Liver (tissue), 9 donors: ENCODE measurements around the gene PRKN. TPM values are rescaled to one million over a fixed set of nuclear protein-coding genes. Genes with fewer than 3 reads are reported as not detected.

Source experiments
- DNase-seq: peaks from one replicate; pipeline ENCODE4 v3.0.0-alpha.2; 2017; ENCODE audit warnings: low spot score
- H3K27ac ChIP-seq, 2 donors: one replicate each; pipeline ENCODE4 v1.7.0; 2013; ENCODE audit warnings: inconsistent platforms in 2 of 2, low read length in 2 of 2, control low read depth in 1 of 2, low read depth in 1 of 2, mild to moderate bottlenecking in 1 of 2
- H3K27me3 ChIP-seq, 4 donors: one replicate each; pipeline versions ENCODE4 v1.6.1 to v1.7.0; 2013; ENCODE audit warnings: low read length in 3 of 4, inconsistent platforms in 1 of 4, mild to moderate bottlenecking in 1 of 4, moderate library complexity in 1 of 4; ENCODE audit not compliant: control insufficient read depth in 4 of 4, insufficient read depth in 4 of 4
- H3K36me3 ChIP-seq, 4 donors: one replicate each; pipeline versions ENCODE4 v1.6.1 to v1.7.0; 2013; ENCODE audit warnings: low read length in 3 of 4, mild to moderate bottlenecking in 3 of 4, low read depth in 1 of 4, moderate library complexity in 1 of 4; ENCODE audit not compliant: control insufficient read depth in 4 of 4, insufficient read depth in 3 of 4
- H3K4me1 ChIP-seq, 4 donors: one replicate each; pipeline versions ENCODE4 v1.6.1 to v1.7.0; 2013; ENCODE audit warnings: low read length in 3 of 4, mild to moderate bottlenecking in 3 of 4, moderate library complexity in 1 of 4; ENCODE audit not compliant: control insufficient read depth in 4 of 4, insufficient read depth in 4 of 4
- H3K4me3 ChIP-seq, 3 donors: one replicate each; pipeline versions ENCODE4 v1.6.1 to v1.7.0; 2013; ENCODE audit warnings: low read length in 3 of 3, control low read depth in 1 of 3, low read depth in 1 of 3, mild to moderate bottlenecking in 1 of 3
- H3K9ac ChIP-seq, 2 donors: one replicate each; pipeline ENCODE4 v1.7.0; 2013; ENCODE audit warnings: low read length in 2 of 2, mild to moderate bottlenecking in 2 of 2, moderate library complexity in 2 of 2, control low read depth in 1 of 2, low read depth in 1 of 2
- H3K9me3 ChIP-seq, 4 donors: one replicate each; pipeline versions ENCODE4 v1.6.1 to v1.7.0; 2013; ENCODE audit warnings: low read length in 3 of 4; ENCODE audit not compliant: control insufficient read depth in 4 of 4
- EGR1 ChIP-seq, 2 donors: IDR thresholded peaks; 2 replicates each; pipeline ENCODE4 v1.6.1; 2016 to 2018; ENCODE audit warnings: antibody characterized with exemption in 2 of 2, low read depth in 2 of 2
- FOXA1 ChIP-seq: IDR thresholded peaks from 2 replicates; pipeline ENCODE4 v1.6.1; 2016; ENCODE audit warnings: antibody characterized with exemption
- GABPA ChIP-seq, 2 donors: IDR thresholded peaks in 1 of 2; conservative IDR thresholded peaks in 1 of 2; 2 replicates each; pipeline ENCODE4 v1.6.1; 2016; ENCODE audit warnings: antibody characterized with exemption in 2 of 2, mild to moderate bottlenecking in 1 of 2, moderate library complexity in 1 of 2
- HNF4A ChIP-seq, 2 donors: conservative IDR thresholded peaks; 2 replicates each; pipeline ENCODE4 v1.6.1; 2016; ENCODE audit warnings: antibody characterized with exemption in 2 of 2, mild to moderate bottlenecking in 2 of 2
- HNF4G ChIP-seq: IDR thresholded peaks from 2 replicates; pipeline ENCODE4 v1.6.1; 2016; ENCODE audit warnings: antibody characterized with exemption
- JUND ChIP-seq, 2 donors: IDR thresholded peaks; 2 replicates each; pipeline ENCODE4 v1.6.1; 2016; ENCODE audit warnings: antibody characterized with exemption in 2 of 2
- NR2F2 ChIP-seq: IDR thresholded peaks from 2 replicates; pipeline ENCODE4 v1.6.1; 2016; ENCODE audit warnings: antibody characterized with exemption
- RAD21 ChIP-seq, 2 donors: IDR thresholded peaks; 2 replicates each; pipeline ENCODE4 v1.6.1; 2016; ENCODE audit warnings: antibody characterized with exemption in 2 of 2, mild to moderate bottlenecking in 2 of 2
- RXRA ChIP-seq, 2 donors: IDR thresholded peaks; 2 replicates each; pipeline ENCODE4 v1.6.1; 2017 to 2018; ENCODE audit warnings: antibody characterized with exemption in 2 of 2, mild to moderate bottlenecking in 1 of 2
- SP1 ChIP-seq: IDR thresholded peaks from 2 replicates; pipeline ENCODE4 v1.6.1; 2018; ENCODE audit warnings: antibody characterized with exemption, mild to moderate bottlenecking
- TAF1 ChIP-seq: conservative IDR thresholded peaks from 2 replicates; pipeline ENCODE4 v1.6.1; 2016; ENCODE audit warnings: antibody characterized with exemption, mild to moderate bottlenecking
- YY1 ChIP-seq: IDR thresholded peaks from 2 replicates; pipeline ENCODE4 v1.6.1; 2016; ENCODE audit warnings: antibody characterized with exemption, mild to moderate bottlenecking
- ZBTB33 ChIP-seq: IDR thresholded peaks from 2 replicates; pipeline ENCODE4 v1.6.1; 2016; ENCODE audit warnings: antibody characterized with exemption
- WGBS: extraction: QIAGEN DNeasy Blood & Tissue Kit; methylation state at CpG from one replicate; pipeline ENCODE4 v1.1.7; 2013; 5-methylcytosine and 5-hydroxymethylcytosine counted together
- polyA plus RNA-seq, 2 donors: library from polyadenylated mRNA; stranded (reverse) in 1 of 2; unstranded in 1 of 2; fragments of 200-250 nt in 1 of 2; fragments of >200 nt in 1 of 2; fragmentation: Nextera tagmentation in 1 of 2; extraction: Ambion mirVana in 1 of 2; gene quantifications; one replicate each; pipeline versions ENCODE4 v1.2.1 to v1.2.3, GENCODE V29; 2013 to 2015
- total RNA-seq, 2 donors: library from RNA; depleted of rRNA; stranded (reverse); fragments of >200 nt; gene quantifications; one replicate each; pipeline ENCODE4 v1.2.3, GENCODE V29; 2014
- TF ChIP-seq, protein P1 (sequence below): fragments of 150-350 bp; IDR thresholded peaks from 2 replicates; pipeline ENCODE4 v1.5.1; 2017; ENCODE audit warnings: improper control_type of control experiment, low read depth, low read length; ENCODE audit not compliant: missing input control
- TF ChIP-seq, protein P2 (sequence below): IDR thresholded peaks from 2 replicates; pipeline ENCODE4 v1.6.1; 2016; ENCODE audit warnings: antibody characterized with exemption
- donor health status: healthy.
- donor health status: healthy.
- donor health status: healthy.
- donor health status: healthy.
- donor health status: healthy.

Gene PRKN
- total and polyA plus RNA-seq, 4 donors, result 0.47 to 4.1 (median 3.2) TPM

DNA sequence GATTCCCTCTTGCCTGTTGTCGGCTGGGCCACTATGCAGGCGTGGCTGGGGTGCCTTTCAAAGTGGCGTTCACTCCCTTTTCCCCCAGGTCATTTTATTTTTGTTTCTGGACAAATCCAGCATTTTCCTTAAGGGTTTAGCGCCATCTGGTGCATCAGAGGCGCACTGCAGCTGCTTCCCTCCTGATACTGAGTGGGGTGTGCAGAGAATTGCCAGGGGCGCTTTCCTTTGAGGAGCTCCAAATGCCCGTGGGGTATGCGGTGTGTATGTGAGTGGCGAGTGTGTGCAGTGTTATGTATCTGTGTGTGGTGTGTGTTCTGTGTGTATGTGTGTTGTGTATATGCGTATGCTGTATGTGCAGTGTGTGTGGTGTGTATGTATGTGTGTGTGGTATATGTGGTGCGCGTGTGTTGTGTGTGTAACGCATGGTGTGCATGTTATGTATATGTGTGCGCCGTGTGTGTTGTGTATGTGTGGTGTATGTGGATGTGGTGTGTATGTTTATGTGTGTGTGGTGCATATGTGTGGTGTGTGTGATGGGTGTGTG, 1353.6 kb downstream of the PRKN start:
- Histone ChIP-seq H3K36me3 (no peaks in the 10 kb centered on the region), H3K9me3 (no peaks in the 10 kb centered on the region), H3K27me3 (no peaks in the 10 kb centered on the region), H3K9ac (no peak overlapping the region), H3K4me1 (no peaks in the 10 kb centered on the region), H3K27ac (no peak overlapping the region), H3K4me3 (no peak overlapping the region)
- peak; percentile 81 for DNase-seq
- 35% methylated on average over 15 of the region's 15 CpGs for WGBS
- TF ChIP-seq, protein P1, sequence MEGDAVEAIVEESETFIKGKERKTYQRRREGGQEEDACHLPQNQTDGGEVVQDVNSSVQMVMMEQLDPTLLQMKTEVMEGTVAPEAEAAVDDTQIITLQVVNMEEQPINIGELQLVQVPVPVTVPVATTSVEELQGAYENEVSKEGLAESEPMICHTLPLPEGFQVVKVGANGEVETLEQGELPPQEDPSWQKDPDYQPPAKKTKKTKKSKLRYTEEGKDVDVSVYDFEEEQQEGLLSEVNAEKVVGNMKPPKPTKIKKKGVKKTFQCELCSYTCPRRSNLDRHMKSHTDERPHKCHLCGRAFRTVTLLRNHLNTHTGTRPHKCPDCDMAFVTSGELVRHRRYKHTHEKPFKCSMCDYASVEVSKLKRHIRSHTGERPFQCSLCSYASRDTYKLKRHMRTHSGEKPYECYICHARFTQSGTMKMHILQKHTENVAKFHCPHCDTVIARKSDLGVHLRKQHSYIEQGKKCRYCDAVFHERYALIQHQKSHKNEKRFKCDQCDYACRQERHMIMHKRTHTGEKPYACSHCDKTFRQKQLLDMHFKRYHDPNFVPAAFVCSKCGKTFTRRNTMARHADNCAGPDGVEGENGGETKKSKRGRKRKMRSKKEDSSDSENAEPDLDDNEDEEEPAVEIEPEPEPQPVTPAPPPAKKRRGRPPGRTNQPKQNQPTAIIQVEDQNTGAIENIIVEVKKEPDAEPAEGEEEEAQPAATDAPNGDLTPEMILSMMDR, result peak; percentile 98
- no peak for TF ChIP-seq NR2F2
- no peak for TF ChIP-seq GABPA (IDR thresholded peaks at IDR 0.05 in 1 of 2, conservative IDR thresholded peaks at IDR 0.05 in 1 of 2)
- no peak for TF ChIP-seq EGR1 (IDR thresholded peaks at IDR 0.05; ENCODE audit: low read depth in 2 of 2)
- peak; percentile 96 to 97 for TF ChIP-seq RAD21 (IDR thresholded peaks at IDR 0.05)
- TF ChIP-seq RXRA (IDR thresholded peaks at IDR 0.05), result no peak
- no peak for TF ChIP-seq HNF4G

GRCh38 chr6:161372422-161372793, 1355.2 kb downstream of the PRKN start:
- Histone ChIP-seq H3K9me3 (no peaks in the 10 kb centered on the region), H3K27ac (no peak overlapping the region), H3K4me3 (no peak overlapping the region), H3K4me1 (no peaks in the 10 kb centered on the region), H3K27me3 (no peaks in the 10 kb centered on the region), H3K36me3 (no peaks in the 10 kb centered on the region), H3K9ac (no peak overlapping the region)
- WGBS, result 96% methylated on average over 10 of the region's 10 CpGs
- no peak for DNase-seq
- TF ChIP-seq RXRA (IDR thresholded peaks at IDR 0.05), result no peak
- no peak for TF ChIP-seq EGR1 (IDR thresholded peaks at IDR 0.05; ENCODE audit: low read depth in 2 of 2)
- TF ChIP-seq JUND (IDR thresholded peaks at IDR 0.05), result no peak
- TF ChIP-seq ZBTB33, result no peak
- no peak for TF ChIP-seq GABPA (IDR thresholded peaks at IDR 0.05 in 1 of 2, conservative IDR thresholded peaks at IDR 0.05 in 1 of 2)
- TF ChIP-seq YY1, result no peak
- TF ChIP-seq HNF4A (conservative IDR thresholded peaks at IDR 0.05), result no peak
- TF ChIP-seq, protein P2, sequence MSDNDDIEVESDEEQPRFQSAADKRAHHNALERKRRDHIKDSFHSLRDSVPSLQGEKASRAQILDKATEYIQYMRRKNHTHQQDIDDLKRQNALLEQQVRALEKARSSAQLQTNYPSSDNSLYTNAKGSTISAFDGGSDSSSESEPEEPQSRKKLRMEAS, result no peak
- no peak for TF ChIP-seq RAD21 (IDR thresholded peaks at IDR 0.05)
- no peak for TF ChIP-seq HNF4G
- TF ChIP-seq TAF1, result no peak
- TF ChIP-seq SP1, result no peak

DNA sequence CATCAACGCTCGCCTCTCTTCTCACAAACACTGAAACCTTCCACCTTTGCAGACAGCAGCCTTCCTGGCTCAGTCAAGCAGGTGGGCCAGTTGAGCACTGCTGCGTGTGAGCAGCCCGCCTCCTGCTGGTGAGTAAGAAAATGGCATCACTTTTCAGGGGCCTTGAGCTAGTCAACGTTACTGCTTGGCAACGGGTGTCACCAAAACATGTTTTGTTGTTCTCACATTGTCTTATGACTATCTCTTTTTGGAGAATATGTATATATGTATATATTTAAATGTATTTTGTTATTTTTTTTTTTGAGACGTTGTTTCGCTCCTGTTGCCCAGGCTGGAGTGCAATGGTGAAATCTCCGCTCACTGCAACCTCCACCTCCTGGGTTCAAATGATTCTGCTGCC, 1356.7 kb downstream of the PRKN start:
- H3K9me3 ChIP-seq, result no peaks in the 10 kb centered on the region
- WGBS, result 35% methylated on average over 9 of the region's 9 CpGs
- no peaks in the 10 kb centered on the region for H3K27me3 ChIP-seq
- no peak overlapping the region for H3K9ac ChIP-seq
- H3K36me3 ChIP-seq, result no peaks in the 10 kb centered on the region
- H3K27ac ChIP-seq, result no peak overlapping the region
- peak; percentile 71 for DNase-seq
- H3K4me1 ChIP-seq, result no peaks in the 10 kb centered on the region
- TF ChIP-seq, protein P1, result peak; percentile 84
- TF ChIP-seq FOXA1 (no peak), RAD21 (IDR thresholded peaks at IDR 0.05) (peak; percentile 91 to 96), ZBTB33 (no peak), GABPA (IDR thresholded peaks at IDR 0.05 in 1 of 2, conservative IDR thresholded peaks at IDR 0.05 in 1 of 2) (no peak), HNF4G (no peak)
- no peak overlapping the region for H3K4me3 ChIP-seq
